ENCODE results near the gene KCNH2. TPM values are rescaled to one million over a fixed set of nuclear protein-coding genes. Genes with fewer than 3 reads are reported as not detected.

KCNH2 gene
- total RNA-seq, 2 donors from 2014 or later = 3.6 to 5.3 TPM

DNA sequence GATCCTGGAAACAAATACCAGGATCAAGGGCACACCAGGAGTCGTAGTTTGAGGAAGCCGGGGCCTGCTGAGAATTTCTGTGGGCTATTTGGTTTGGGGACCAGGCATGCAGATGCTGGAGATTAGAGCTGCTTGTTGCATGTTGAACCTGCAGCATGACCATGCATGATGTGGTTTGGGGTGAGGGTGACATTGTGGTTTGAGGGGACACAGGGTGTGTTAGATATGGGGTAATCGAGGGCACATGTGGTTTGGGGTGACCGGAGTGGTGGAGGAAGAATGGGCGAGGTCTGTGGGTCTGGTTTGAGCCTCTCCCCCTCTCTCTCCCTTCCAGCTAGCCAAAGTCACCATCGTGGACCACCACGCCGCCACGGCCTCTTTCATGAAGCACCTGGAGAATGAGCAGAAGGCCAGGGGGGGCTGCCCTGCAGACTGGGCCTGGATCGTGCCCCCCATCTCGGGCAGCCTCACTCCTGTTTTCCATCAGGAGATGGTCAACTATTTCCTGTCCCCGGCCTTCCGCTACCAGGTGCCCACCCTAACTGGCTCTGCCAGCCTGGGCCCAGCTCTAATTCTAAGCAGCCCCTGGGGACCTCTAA lies 22.9 kb upstream of the KCNH2 start:
- no peak for TF ChIP-seq POLR2A (IDR thresholded peaks at IDR 0.05)
- TF ChIP-seq, protein P1, sequence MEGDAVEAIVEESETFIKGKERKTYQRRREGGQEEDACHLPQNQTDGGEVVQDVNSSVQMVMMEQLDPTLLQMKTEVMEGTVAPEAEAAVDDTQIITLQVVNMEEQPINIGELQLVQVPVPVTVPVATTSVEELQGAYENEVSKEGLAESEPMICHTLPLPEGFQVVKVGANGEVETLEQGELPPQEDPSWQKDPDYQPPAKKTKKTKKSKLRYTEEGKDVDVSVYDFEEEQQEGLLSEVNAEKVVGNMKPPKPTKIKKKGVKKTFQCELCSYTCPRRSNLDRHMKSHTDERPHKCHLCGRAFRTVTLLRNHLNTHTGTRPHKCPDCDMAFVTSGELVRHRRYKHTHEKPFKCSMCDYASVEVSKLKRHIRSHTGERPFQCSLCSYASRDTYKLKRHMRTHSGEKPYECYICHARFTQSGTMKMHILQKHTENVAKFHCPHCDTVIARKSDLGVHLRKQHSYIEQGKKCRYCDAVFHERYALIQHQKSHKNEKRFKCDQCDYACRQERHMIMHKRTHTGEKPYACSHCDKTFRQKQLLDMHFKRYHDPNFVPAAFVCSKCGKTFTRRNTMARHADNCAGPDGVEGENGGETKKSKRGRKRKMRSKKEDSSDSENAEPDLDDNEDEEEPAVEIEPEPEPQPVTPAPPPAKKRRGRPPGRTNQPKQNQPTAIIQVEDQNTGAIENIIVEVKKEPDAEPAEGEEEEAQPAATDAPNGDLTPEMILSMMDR (IDR thresholded peaks at IDR 0.05) = no peak
- intact Hi-C loops (cut with DNase I) = no loop called here
- no peaks in the 10 kb centered on the region for H3K9me3 ChIP-seq
- WGBS, 2 donors = 80 to 83% methylated on average over 13 of the region's 13 CpGs
- H3K27ac ChIP-seq = no peak overlapping the region
- H3K36me3 ChIP-seq (replicated peaks in 1 of 2; ENCODE audit: insufficient read depth in 1 of 2, low read depth in 2 of 2) = no peaks in the 10 kb centered on the region
- no peak for ATAC-seq
- H3K27me3 ChIP-seq = no peaks in the 10 kb centered on the region
- no peaks in the 10 kb centered on the region for H3K4me1 ChIP-seq
- H3K4me3 ChIP-seq = no peak overlapping the region
- DNase-seq = no peak

DNA sequence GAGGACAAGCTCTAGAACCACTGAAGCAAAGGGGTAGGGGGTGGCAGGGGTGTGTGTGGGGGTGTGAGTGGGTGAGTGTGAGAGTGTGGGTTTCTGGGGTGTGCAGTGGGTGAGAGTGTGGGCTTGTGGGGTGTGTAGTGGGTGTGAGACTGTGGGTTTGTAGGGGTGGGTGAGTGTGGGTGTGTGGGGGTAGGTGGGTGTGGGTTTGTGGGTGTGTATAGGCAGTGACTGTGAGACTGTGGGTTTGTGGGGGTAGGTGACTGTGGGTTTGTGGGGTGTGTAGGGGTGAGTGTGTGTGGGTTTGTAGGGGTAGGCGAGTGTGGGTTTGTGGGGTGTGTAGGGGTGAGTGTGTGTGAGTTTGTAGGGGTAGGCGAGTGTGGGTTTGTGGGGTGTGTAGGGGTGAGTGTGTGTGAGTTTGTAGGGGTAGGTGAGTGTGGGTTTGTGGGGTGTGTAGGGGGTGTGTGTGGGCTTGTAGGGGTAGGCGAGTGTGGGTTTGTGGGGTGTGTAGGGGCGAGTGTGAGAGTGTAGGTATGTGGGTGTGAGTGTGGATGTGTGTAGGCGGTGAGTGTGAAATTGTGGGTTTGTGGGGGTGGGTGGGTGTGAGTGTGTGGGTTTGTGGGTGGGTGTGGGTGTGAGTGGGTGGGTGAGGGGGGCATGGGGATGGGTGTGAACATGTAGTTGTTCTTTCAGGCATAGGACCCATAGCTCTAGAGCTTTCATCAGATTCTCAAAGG lies 21.5 kb upstream of the KCNH2 start:
- TF ChIP-seq, protein P1 (IDR thresholded peaks at IDR 0.05) = no peak
- TF ChIP-seq POLR2A (IDR thresholded peaks at IDR 0.05) = no peak
- no peaks in the 10 kb centered on the region for H3K36me3 ChIP-seq (replicated peaks in 1 of 2; ENCODE audit: insufficient read depth in 1 of 2, low read depth in 2 of 2)
- H3K9me3 ChIP-seq = no peaks in the 10 kb centered on the region
- H3K4me3 ChIP-seq = no peak overlapping the region
- intact Hi-C loops (cut with DNase I) = no loop called here
- H3K27ac ChIP-seq = no peak overlapping the region
- ATAC-seq (no peak), DNase-seq (no peak)
- WGBS, 2 donors = 74 to 76% methylated on average over 5 of the region's 5 CpGs
- H3K4me1 ChIP-seq = no peaks in the 10 kb centered on the region
- H3K27me3 ChIP-seq = no peaks in the 10 kb centered on the region

DNA sequence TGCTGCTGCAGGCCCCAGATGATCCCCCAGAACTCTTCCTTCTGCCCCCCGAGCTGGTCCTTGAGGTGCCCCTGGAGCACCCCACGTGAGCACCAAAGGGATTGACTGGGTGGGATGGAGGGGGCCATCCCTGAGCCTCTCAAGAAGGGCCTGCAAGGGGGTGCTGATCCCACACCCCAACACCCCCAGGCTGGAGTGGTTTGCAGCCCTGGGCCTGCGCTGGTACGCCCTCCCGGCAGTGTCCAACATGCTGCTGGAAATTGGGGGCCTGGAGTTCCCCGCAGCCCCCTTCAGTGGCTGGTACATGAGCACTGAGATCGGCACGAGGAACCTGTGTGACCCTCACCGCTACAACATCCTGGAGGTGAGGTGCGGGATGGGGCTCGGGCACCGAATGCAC lies 20.9 kb upstream of the KCNH2 start:
- ATAC-seq (no peak), DNase-seq (no peak)
- no peak for TF ChIP-seq POLR2A (IDR thresholded peaks at IDR 0.05)
- TF ChIP-seq, protein P1 (IDR thresholded peaks at IDR 0.05) = no peak
- Histone ChIP-seq H3K27ac (no peak overlapping the region), H3K4me1 (no peaks in the 10 kb centered on the region), H3K36me3 (replicated peaks in 1 of 2; ENCODE audit: insufficient read depth in 1 of 2, low read depth in 2 of 2) (no peaks in the 10 kb centered on the region), H3K27me3 (no peaks in the 10 kb centered on the region), H3K9me3 (no peaks in the 10 kb centered on the region), H3K4me3 (no peak overlapping the region)
- 72 to 77% methylated on average over 6 to 12 of the region's 12 CpGs for WGBS, 2 donors
- intact Hi-C loops (cut with DNase I) = no loop called here

DNA sequence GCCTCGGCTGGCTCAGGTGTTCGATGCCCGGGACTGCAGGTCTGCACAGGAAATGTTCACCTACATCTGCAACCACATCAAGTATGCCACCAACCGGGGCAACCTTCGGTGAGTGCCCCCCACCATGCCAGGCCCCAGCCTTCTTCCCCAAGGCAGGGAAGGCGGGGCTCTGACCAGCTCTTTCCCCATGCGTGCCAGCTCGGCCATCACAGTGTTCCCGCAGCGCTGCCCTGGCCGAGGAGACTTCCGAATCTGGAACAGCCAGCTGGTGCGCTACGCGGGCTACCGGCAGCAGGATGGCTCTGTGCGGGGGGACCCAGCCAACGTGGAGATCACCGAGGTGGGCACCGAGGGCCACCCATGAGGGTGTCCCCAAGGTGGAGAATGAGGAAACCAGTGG lies 20.2 kb upstream of the KCNH2 start:
- no peak overlapping the region for H3K27ac ChIP-seq
- H3K4me1 ChIP-seq = no peaks in the 10 kb centered on the region
- H3K4me3 ChIP-seq = no peak overlapping the region
- 58 to 78% methylated on average over 14 to 20 of the region's 20 CpGs for WGBS, 2 donors
- DNase-seq (no peak), ATAC-seq (no peak)
- intact Hi-C loops (cut with DNase I) = no loop called here
- H3K9me3 ChIP-seq = no peaks in the 10 kb centered on the region
- no peaks in the 10 kb centered on the region for H3K36me3 ChIP-seq (replicated peaks in 1 of 2; ENCODE audit: insufficient read depth in 1 of 2, low read depth in 2 of 2)
- TF ChIP-seq POLR2A (IDR thresholded peaks at IDR 0.05) = no peak
- TF ChIP-seq, protein P1 (IDR thresholded peaks at IDR 0.05) = no peak
- H3K27me3 ChIP-seq = no peaks in the 10 kb centered on the region

DNA sequence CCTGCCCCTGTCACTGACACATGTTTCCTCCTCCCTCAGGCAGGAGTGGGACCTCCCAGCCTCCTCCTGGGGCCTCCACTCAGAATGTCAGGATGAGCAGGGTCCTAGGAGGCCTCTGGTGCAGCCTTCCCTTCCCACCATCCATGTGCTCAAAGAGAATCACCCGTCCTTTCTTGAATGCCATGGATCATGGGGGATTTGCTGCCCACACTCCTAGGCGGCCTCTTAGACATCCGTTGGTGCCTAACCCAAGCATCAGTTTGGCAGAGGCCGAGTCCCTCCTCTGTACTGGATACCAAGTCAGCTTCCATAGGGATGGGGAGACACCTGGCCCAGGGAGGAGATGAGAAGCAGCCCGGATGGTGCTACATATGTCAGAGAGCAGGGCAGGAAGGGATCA lies 19.7 kb upstream of the KCNH2 start:
- no peaks in the 10 kb centered on the region for H3K36me3 ChIP-seq (replicated peaks in 1 of 2; ENCODE audit: insufficient read depth in 1 of 2, low read depth in 2 of 2)
- TF ChIP-seq, protein P1 (IDR thresholded peaks at IDR 0.05) = no peak
- no peak for DNase-seq
- no peaks in the 10 kb centered on the region for H3K4me1 ChIP-seq
- ATAC-seq = no peak
- no peaks in the 10 kb centered on the region for H3K27me3 ChIP-seq
- 59 to 79% methylated on average over 5 of the region's 5 CpGs for WGBS, 2 donors
- H3K27ac ChIP-seq = no peak overlapping the region
- no peak overlapping the region for H3K4me3 ChIP-seq
- no peaks in the 10 kb centered on the region for H3K9me3 ChIP-seq
- intact Hi-C loops (cut with DNase I) = no loop called here

All from body of pancreas (tissue), 4 donors.